ENCODE measurements around the gene OBSCN. TPM values are rescaled to one million over a fixed set of nuclear protein-coding genes. Genes with fewer than 3 reads are reported as not detected.

Gene OBSCN
- total and polyA plus RNA-seq, 2 experiments from 2014 or later: 1.1 to 5.2 TPM

- 88 to 94% methylated on average over 24 to 27 of the region's 27 CpGs for WGBS, 2 experiments (ENCODE audit: low coverage in 1 of 2, low lambda C conversion rate in 2 of 2, missing lambda C conversion rate in 2 of 2)
- no peak overlapping the region for H3K9ac ChIP-seq
- H3K4me1 ChIP-seq (ENCODE audit: insufficient read depth): no peaks in the 10 kb centered on the region
- in situ Hi-C loops (cut with MboI): no loop called here
- no peaks in the 10 kb centered on the region for H3K36me3 ChIP-seq (ENCODE audit: low read depth)
- H3K27ac ChIP-seq: no peak overlapping the region
- no peaks in the 10 kb centered on the region for H3K79me2 ChIP-seq (ENCODE audit: insufficient read depth)
- no peaks in the 10 kb centered on the region for H3K27me3 ChIP-seq (replicated peaks; ENCODE audit: insufficient read depth)
- H2AFZ ChIP-seq: no peak overlapping the region
- no peaks in the 10 kb centered on the region for H3K9me2 ChIP-seq (ENCODE audit: insufficient read depth)
- H4K20me1 ChIP-seq (ENCODE audit: insufficient read depth): no peaks in the 10 kb centered on the region
- no peaks in the 10 kb centered on the region for H3K9me3 ChIP-seq (ENCODE audit: low read depth)
- DNase-seq: no peak
- no peak overlapping the region for H3K4me3 ChIP-seq
- no peaks in the 10 kb centered on the region for H3F3A ChIP-seq (ENCODE audit: insufficient read depth)
- TF ChIP-seq EZH2 (IDR thresholded peaks at IDR 0.05; ENCODE audit: insufficient read depth, poor library complexity, severe bottlenecking): no peak
- no peak for TF ChIP-seq EZH2phosphoT487 (IDR thresholded peaks at IDR 0.05; ENCODE audit: insufficient read depth, low read depth)
- no peak overlapping the region for H3K4me2 ChIP-seq (ENCODE audit: unreplicated experiment)
Observed at GRCh38 chr1:228279011-228279721, 71.3 kb downstream of the OBSCN start.

DNA sequence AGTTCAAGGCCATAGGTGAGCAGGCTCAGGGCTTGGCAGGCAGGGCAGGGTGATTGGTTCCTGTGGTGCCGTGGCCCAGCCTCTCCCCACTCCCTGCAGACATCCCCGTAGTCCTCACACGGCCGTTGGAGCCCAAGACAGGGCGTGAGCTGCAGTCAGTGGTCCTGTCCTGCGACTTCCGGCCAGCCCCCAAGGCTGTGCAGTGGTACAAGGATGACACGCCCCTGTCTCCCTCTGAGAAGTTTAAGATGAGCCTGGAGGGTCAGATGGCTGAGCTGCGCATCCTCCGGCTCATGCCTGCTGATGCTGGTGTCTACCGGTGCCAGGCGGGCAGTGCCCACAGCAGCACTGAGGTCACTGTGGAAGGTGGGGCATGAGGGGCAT, 71.9 kb downstream of the OBSCN start:
- Histone ChIP-seq H3K36me3 (ENCODE audit: low read depth) (no peaks in the 10 kb centered on the region), H2AFZ (no peak overlapping the region), H3K9ac (no peak overlapping the region), H3K4me1 (ENCODE audit: insufficient read depth) (no peaks in the 10 kb centered on the region), H3K9me3 (ENCODE audit: low read depth) (no peaks in the 10 kb centered on the region), H3K4me2 (ENCODE audit: unreplicated experiment) (no peak overlapping the region), H3K27me3 (replicated peaks; ENCODE audit: insufficient read depth) (no peaks in the 10 kb centered on the region), H3K9me2 (ENCODE audit: insufficient read depth) (no peaks in the 10 kb centered on the region), H3K4me3 (no peak overlapping the region), H3K79me2 (ENCODE audit: insufficient read depth) (no peaks in the 10 kb centered on the region), H3F3A (ENCODE audit: insufficient read depth) (no peaks in the 10 kb centered on the region), H4K20me1 (ENCODE audit: insufficient read depth) (no peaks in the 10 kb centered on the region), H3K27ac (no peak overlapping the region)
- 85 to 90% methylated on average over 12 of the region's 12 CpGs for WGBS, 2 experiments (ENCODE audit: low coverage in 1 of 2, low lambda C conversion rate in 2 of 2, missing lambda C conversion rate in 2 of 2)
- DNase-seq: no peak
- in situ Hi-C loops (cut with MboI): no loop called here
- no peak for TF ChIP-seq EZH2 (IDR thresholded peaks at IDR 0.05; ENCODE audit: insufficient read depth, poor library complexity, severe bottlenecking)
- TF ChIP-seq EZH2phosphoT487 (IDR thresholded peaks at IDR 0.05; ENCODE audit: insufficient read depth, low read depth): no peak

GRCh38 chr1:228280106-228280901, 72.5 kb downstream of the OBSCN start:
- Histone ChIP-seq H3K4me1 (ENCODE audit: insufficient read depth) (no peaks in the 10 kb centered on the region), H3K4me2 (ENCODE audit: unreplicated experiment) (no peak overlapping the region), H3K27ac (no peak overlapping the region), H3K9me2 (ENCODE audit: insufficient read depth) (no peaks in the 10 kb centered on the region), H3F3A (ENCODE audit: insufficient read depth) (no peaks in the 10 kb centered on the region), H3K36me3 (ENCODE audit: low read depth) (no peaks in the 10 kb centered on the region), H3K27me3 (replicated peaks; ENCODE audit: insufficient read depth) (no peaks in the 10 kb centered on the region), H3K79me2 (ENCODE audit: insufficient read depth) (no peaks in the 10 kb centered on the region), H3K4me3 (no peak overlapping the region), H3K9ac (no peak overlapping the region), H3K9me3 (ENCODE audit: low read depth) (no peaks in the 10 kb centered on the region), H4K20me1 (ENCODE audit: insufficient read depth) (no peaks in the 10 kb centered on the region), H2AFZ (no peak overlapping the region)
- 93 to 94% methylated on average over 41 to 48 of the region's 48 CpGs for WGBS, 2 experiments (ENCODE audit: low coverage in 1 of 2, low lambda C conversion rate in 2 of 2, missing lambda C conversion rate in 2 of 2)
- no peak for DNase-seq
- TF ChIP-seq EZH2phosphoT487 (IDR thresholded peaks at IDR 0.05; ENCODE audit: insufficient read depth, low read depth) (no peak), EZH2 (IDR thresholded peaks at IDR 0.05; ENCODE audit: insufficient read depth, poor library complexity, severe bottlenecking) (no peak)
- in situ Hi-C loops (cut with MboI): no loop called here

DNA sequence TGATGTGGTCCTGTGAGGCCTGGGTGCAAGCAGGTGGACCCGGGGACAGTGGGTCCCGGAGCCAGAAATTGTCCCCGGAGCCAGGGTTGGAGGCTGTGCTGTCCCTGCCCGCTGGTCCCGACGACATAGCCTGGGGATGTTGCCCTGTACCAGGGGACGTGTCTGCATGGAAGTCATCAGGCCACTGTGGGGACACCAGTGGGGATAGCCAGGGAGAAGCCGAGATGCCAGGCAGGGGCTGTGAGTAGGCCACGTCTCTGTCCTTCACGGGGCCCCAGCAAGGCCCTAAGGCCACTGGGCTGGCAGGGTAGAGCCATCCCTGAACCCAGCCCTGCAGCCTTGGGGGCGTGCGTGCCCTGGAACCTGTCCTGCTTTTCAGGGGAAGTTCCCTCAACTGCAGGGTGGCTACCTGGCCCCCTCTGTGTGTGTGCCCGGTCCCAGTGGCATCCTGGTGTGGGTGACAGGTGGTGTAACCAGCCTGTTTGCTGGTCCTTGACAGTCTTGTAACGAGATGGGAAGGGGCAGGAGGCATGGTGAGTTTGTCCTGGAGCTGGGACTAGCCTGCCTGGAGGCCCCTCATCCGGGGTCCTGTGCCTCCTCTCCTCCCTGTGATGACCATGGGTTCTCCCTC, 73.2 kb downstream of the OBSCN start:
- Histone ChIP-seq H3K4me1 (ENCODE audit: insufficient read depth) (no peaks in the 10 kb centered on the region), H2AFZ (no peak overlapping the region), H3K9me3 (ENCODE audit: low read depth) (no peaks in the 10 kb centered on the region), H3K9ac (no peak overlapping the region), H3K9me2 (ENCODE audit: insufficient read depth) (no peaks in the 10 kb centered on the region), H3K27me3 (replicated peaks; ENCODE audit: insufficient read depth) (no peaks in the 10 kb centered on the region), H3K4me3 (no peak overlapping the region), H3F3A (ENCODE audit: insufficient read depth) (no peaks in the 10 kb centered on the region), H4K20me1 (ENCODE audit: insufficient read depth) (no peaks in the 10 kb centered on the region), H3K79me2 (ENCODE audit: insufficient read depth) (no peaks in the 10 kb centered on the region), H3K36me3 (ENCODE audit: low read depth) (no peaks in the 10 kb centered on the region), H3K4me2 (ENCODE audit: unreplicated experiment) (no peak overlapping the region), H3K27ac (no peak overlapping the region)
- TF ChIP-seq EZH2phosphoT487 (IDR thresholded peaks at IDR 0.05; ENCODE audit: insufficient read depth, low read depth): no peak
- no peak for TF ChIP-seq EZH2 (IDR thresholded peaks at IDR 0.05; ENCODE audit: insufficient read depth, poor library complexity, severe bottlenecking)
- WGBS, 2 experiments (ENCODE audit: low coverage in 1 of 2, low lambda C conversion rate in 2 of 2, missing lambda C conversion rate in 2 of 2): 90 to 94% methylated on average over 14 to 15 of the region's 15 CpGs
- DNase-seq: no peak
- in situ Hi-C loops (cut with MboI): no loop called here
